GM23248 (cell line): ENCODE data around the gene SLC38A8.

Source experiments
- EZH2 ChIP-seq: fragments of 200-600 bp; sonication (generic); IDR thresholded peaks from 2 replicates; pipeline ENCODE4 v1.6.1; 2018; ENCODE audit warnings: antibody characterized with exemption, mild to moderate bottlenecking; ENCODE audit not compliant: insufficient read depth, poor library complexity, severe bottlenecking
- EZH2phosphoT487 ChIP-seq: fragments of 200-600 bp; sonication (generic); IDR thresholded peaks from 2 replicates; pipeline ENCODE4 v1.6.1; 2018; ENCODE audit warnings: antibody characterized with exemption, moderate library complexity, mild to moderate bottlenecking, low read depth; ENCODE audit not compliant: insufficient read depth

GRCh38 chr16:84013787-84014569 lies 28.6 kb downstream of the SLC38A8 start:
- TF ChIP-seq EZH2phosphoT487 (no peak), EZH2 (no peak)
